ENCODE data around the gene DGKI.

- TF ChIP-seq ZBTB26 (tag by site-specific recombination; optimal IDR thresholded peaks at IDR 0.05) (no peak), REST (tag by site-specific recombination; IDR thresholded peaks at IDR 0.05) (no peak), ZNF274 (IDR thresholded peaks at IDR 0.05; ENCODE audit: low read length) (no peak), ZNF274 (tag by site-specific recombination; IDR thresholded peaks at IDR 0.05; ENCODE audit: borderline replicate concordance) (no peak), ZNF133 (tag by site-specific recombination; IDR thresholded peaks at IDR 0.05) (no peak), CTCF (tag by site-specific recombination; IDR thresholded peaks at IDR 0.05) (no peak), TCF7L2 (IDR thresholded peaks at IDR 0.05; ENCODE audit: borderline replicate concordance, low read depth, low read length) (no peak), ZNF501 (tag by site-specific recombination; IDR thresholded peaks at IDR 0.05) (no peak), ZNF777 (tag by site-specific recombination; IDR thresholded peaks at IDR 0.05; ENCODE audit: borderline replicate concordance) (no peak), ZBTB21 (tag by site-specific recombination; IDR thresholded peaks at IDR 0.05) (no peak), ZNF629 (tag by site-specific recombination; IDR thresholded peaks at IDR 0.05) (no peak), ZNF585B (tag by site-specific recombination; IDR thresholded peaks at IDR 0.05) (no peak)
Measured at GRCh38 chr7:137480824-137481365, 365.9 kb downstream of the DGKI start.
